ENCODE results near the gene SERPINI1. TPM values are rescaled to one million over a fixed set of nuclear protein-coding genes. Genes with fewer than 3 reads are reported as not detected.

SERPINI1 gene
- total RNA-seq, 4 donors from 2014 or later = 0.79 to 1.5 TPM; not detected in 2

DNA sequence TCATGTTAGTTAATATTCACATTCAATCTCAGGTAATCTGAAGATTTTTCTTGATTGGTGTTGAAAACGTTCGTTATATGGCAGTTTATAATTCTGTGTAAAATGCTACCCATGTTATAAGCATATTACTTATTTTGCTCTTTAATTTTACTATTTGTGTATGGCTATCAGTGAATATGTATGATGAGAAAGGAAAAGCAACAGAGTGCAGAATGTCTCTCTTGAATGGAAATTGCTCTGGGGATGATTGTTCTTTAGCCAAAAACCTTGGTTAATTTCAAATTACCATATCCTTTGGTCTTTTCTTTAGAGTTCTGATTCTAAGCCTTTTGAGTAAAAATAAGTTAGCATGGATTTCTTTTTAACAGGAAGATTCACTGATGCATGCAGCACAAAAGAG, 2.5 kb downstream of the SERPINI1 start:
- peaks cover 3 to 23% (median 14%) of the 10 kb centered on the region in 4 donors for H3K4me1 ChIP-seq
- intact Hi-C loops (cut with DNase I; ENCODE audit: low total_unique reads) (no loop called here), in situ Hi-C loops (cut with MboI; ENCODE audit: low pct_ligation_motif_present in 1 of 4, low pct_unique_long_range_greater_than_20kb in 1 of 4, low sequenced_read_pairs in 3 of 4) (no loop called here)
- no peaks in the 10 kb centered on the region for H3K36me3 ChIP-seq
- H3K27me3 ChIP-seq = no peaks in the 10 kb centered on the region
- H3K4me3 ChIP-seq = no peak overlapping the region
- TF ChIP-seq, protein P1, sequence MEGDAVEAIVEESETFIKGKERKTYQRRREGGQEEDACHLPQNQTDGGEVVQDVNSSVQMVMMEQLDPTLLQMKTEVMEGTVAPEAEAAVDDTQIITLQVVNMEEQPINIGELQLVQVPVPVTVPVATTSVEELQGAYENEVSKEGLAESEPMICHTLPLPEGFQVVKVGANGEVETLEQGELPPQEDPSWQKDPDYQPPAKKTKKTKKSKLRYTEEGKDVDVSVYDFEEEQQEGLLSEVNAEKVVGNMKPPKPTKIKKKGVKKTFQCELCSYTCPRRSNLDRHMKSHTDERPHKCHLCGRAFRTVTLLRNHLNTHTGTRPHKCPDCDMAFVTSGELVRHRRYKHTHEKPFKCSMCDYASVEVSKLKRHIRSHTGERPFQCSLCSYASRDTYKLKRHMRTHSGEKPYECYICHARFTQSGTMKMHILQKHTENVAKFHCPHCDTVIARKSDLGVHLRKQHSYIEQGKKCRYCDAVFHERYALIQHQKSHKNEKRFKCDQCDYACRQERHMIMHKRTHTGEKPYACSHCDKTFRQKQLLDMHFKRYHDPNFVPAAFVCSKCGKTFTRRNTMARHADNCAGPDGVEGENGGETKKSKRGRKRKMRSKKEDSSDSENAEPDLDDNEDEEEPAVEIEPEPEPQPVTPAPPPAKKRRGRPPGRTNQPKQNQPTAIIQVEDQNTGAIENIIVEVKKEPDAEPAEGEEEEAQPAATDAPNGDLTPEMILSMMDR (IDR thresholded peaks at IDR 0.05) = no peak
- no peak for TF ChIP-seq POLR2AphosphoS5 (IDR thresholded peaks at IDR 0.05)
- TF ChIP-seq EP300 (IDR thresholded peaks at IDR 0.05; ENCODE audit: low read depth) = no peak
- no peak for TF ChIP-seq POLR2A (IDR thresholded peaks at IDR 0.05)
- no peak for DNase-seq
- no peak overlapping the region for H3K27ac ChIP-seq
- no peaks in the 10 kb centered on the region for H3K9me3 ChIP-seq
- WGBS, 2 donors (ENCODE audit: low coverage in 1 of 2) = 83 to 88% methylated on average over 2 of the region's 2 CpGs

DNA sequence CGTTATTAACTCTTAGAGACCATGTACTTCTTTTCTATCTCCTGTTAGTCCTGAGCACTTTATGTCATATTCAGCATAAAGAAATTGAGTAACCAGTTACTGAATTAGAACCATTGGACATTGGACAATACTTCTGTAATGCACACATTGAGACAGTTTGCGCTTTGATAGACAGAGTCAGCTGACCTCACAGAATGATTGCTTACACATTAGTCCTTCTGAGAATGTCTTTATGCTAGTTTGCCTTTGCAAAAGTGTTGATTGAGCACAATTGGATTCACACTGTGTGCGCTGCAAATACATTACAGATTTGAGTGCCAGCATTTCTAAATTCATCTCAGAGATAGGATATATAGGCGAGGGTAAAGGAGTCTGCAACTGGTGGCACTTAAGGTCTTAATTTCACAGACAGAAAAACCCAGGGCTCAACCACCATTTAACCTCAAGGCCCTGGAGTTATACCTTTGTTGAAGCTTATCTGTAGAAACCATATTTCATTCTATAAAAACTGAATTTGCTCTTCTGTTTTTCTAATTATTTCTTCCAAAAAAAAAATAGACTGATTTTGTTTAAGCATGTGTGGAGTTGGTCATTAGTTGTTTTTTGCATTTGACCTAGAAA, 3.8 kb downstream of the SERPINI1 start:
- DNase-seq = no peak

DNA sequence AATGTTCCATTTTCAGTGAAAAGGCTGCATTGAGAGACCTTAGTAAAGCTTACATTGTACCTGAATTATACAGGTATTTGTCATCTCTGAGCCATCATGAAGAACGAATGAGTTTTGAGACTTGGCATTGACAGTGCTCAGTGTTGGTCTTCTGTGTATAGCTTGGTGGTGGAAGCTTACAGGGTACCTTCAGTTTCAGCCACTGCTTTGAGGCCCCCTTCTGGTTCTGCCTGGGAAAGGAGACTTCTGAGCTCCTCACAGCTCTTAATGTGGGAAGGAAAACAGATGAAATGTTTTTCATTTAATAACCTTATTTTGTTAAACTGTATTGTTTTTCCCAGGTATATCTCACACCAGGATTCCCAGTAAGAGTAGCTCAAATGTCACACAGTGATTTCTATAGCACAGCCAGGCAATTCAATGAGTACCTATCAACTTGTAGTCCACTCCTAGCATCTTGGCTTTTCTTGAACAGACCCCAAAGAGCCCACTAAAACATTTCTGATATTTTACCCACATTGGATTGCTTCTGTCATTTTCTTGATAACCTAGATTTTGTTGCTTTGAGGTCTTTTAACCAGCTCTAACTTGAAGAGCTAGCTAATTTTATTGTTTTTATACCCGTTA, 5.6 kb downstream of the SERPINI1 start:
- H3K4me1 ChIP-seq = peaks cover 0 to 10% (median 6%) of the 10 kb centered on the region in 4 donors
- no peaks in the 10 kb centered on the region for H3K36me3 ChIP-seq
- no peaks in the 10 kb centered on the region for H3K27me3 ChIP-seq
- H3K4me3 ChIP-seq = no peak overlapping the region
- no peaks in the 10 kb centered on the region for H3K9me3 ChIP-seq
- intact Hi-C loops (cut with DNase I; ENCODE audit: low total_unique reads) = no loop called here
- TF ChIP-seq, protein P1 (IDR thresholded peaks at IDR 0.05) = peak in 3 of 5 experiments; percentile 6 to 20 (median 17)
- TF ChIP-seq POLR2AphosphoS5 (IDR thresholded peaks at IDR 0.05) = no peak
- WGBS, 2 donors (ENCODE audit: low coverage in 1 of 2) = 50 to 74% methylated on average over 2 of the region's 2 CpGs
- no peak overlapping the region for H3K27ac ChIP-seq
- in situ Hi-C loops (cut with MboI; ENCODE audit: low pct_ligation_motif_present in 1 of 4, low pct_unique_long_range_greater_than_20kb in 1 of 4, low sequenced_read_pairs in 3 of 4) = no loop called here
- DNase-seq = no peak

More for the DNA sequence above, 3.8 kb downstream of the SERPINI1 start:
- in situ Hi-C loops (cut with MboI; ENCODE audit: low pct_ligation_motif_present in 1 of 4, low pct_unique_long_range_greater_than_20kb in 1 of 4, low sequenced_read_pairs in 3 of 4) (no loop called here), intact Hi-C loops (cut with DNase I; ENCODE audit: low total_unique reads) (no loop called here)
- Histone ChIP-seq H3K9me3 (no peaks in the 10 kb centered on the region), H3K4me1 (peaks cover 0 to 14% (median 7%) of the 10 kb centered on the region in 4 donors), H3K27me3 (no peaks in the 10 kb centered on the region), H3K4me3 (no peak overlapping the region), H3K36me3 (no peaks in the 10 kb centered on the region), H3K27ac (no peak overlapping the region)
- TF ChIP-seq, protein P1 (IDR thresholded peaks at IDR 0.05) = no peak
- TF ChIP-seq EP300 (IDR thresholded peaks at IDR 0.05; ENCODE audit: low read depth) (no peak), POLR2AphosphoS5 (IDR thresholded peaks at IDR 0.05) (no peak), POLR2A (IDR thresholded peaks at IDR 0.05) (no peak)
- 93 to 95% methylated on average over 3 to 4 of the region's 4 CpGs for WGBS, 2 donors (ENCODE audit: low coverage in 1 of 2)

DNA sequence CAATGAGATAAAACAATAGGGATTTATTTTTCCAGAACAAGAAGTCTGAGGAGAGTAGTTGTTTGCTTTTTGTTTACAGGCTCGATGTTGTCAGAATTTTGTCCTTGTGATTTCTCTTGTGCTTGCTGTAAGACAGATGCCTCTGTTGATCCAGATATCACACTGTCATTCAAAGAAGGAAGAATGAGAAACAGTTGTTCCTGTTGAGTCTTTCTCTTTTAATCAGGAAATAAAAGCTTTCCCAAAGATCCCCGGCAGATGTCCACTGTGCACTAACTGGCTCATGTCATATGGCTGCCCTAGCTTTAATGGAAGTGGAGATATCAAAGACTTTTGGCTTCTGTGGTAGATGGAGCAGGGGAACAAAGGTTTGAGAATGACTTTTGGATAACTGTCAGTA, 6.8 kb downstream of the SERPINI1 start:
- TF ChIP-seq EP300 (IDR thresholded peaks at IDR 0.05; ENCODE audit: low read depth) (no peak), POLR2A (IDR thresholded peaks at IDR 0.05) (no peak), POLR2AphosphoS5 (IDR thresholded peaks at IDR 0.05) (no peak)
- TF ChIP-seq, protein P1 (IDR thresholded peaks at IDR 0.05) = no peak
- in situ Hi-C loops (cut with MboI; ENCODE audit: low pct_ligation_motif_present in 1 of 4, low pct_unique_long_range_greater_than_20kb in 1 of 4, low sequenced_read_pairs in 3 of 4) = no loop called here
- Histone ChIP-seq H3K27me3 (no peaks in the 10 kb centered on the region), H3K4me1 (no peaks in the 10 kb centered on the region), H3K36me3 (no peaks in the 10 kb centered on the region), H3K4me3 (no peak overlapping the region), H3K27ac (no peak overlapping the region), H3K9me3 (no peaks in the 10 kb centered on the region)
- no peak for DNase-seq
- intact Hi-C loops (cut with DNase I; ENCODE audit: low total_unique reads) = no loop called here
- 85 to 97% methylated on average over 2 of the region's 2 CpGs for WGBS, 2 donors (ENCODE audit: low coverage in 1 of 2)
